Thyroid gland (tissue), 4 donors: Measurements from ENCODE around the gene TMEM170B.

Source experiments
- CTCF ChIP-seq, 6 experiments: fragments of 200-600 bp in 3 of 6; fragments of 450-650 bp in 3 of 6; sonication (generic) in 3 of 6; IDR thresholded peaks; one replicate each; pipeline ENCODE4 v1.5.1; 2016 to 2019; ENCODE audit warnings: antibody characterized with exemption in 6 of 6, mild to moderate bottlenecking in 2 of 6, inconsistent platforms in 1 of 6, moderate library complexity in 1 of 6
- POLR2A ChIP-seq, 2 donors: fragments of 450-650 bp; IDR thresholded peaks; one replicate each; pipeline ENCODE4 v1.6.1; 2017; ENCODE audit warnings: antibody characterized with exemption in 2 of 2, mild to moderate bottlenecking in 2 of 2, moderate library complexity in 1 of 2

- TF ChIP-seq CTCF (IDR thresholded peaks at IDR 0.05) (no peak), POLR2A (IDR thresholded peaks at IDR 0.05) (no peak)
These were observed 68.8 kb downstream of the TMEM170B start for GRCh38 chr6:11606332-11606731.
